Activated T-helper 9 cell treated with anti-CD3 and anti-CD28 coated beads, Interleukin-2, amount 50 U/mL, for 16 hours (primary cell): ENCODE data around the gene ZBTB24.
A peak's percentile ranks its signal among the peaks of the same experiment; 100 is the strongest.

ENCODE experiments used
- DNase-seq: peaks from one replicate; pipeline ENCODE4 v3.0.0-alpha.2; 2020; ENCODE audit warnings: low read depth

ZBTB24 gene

DNA sequence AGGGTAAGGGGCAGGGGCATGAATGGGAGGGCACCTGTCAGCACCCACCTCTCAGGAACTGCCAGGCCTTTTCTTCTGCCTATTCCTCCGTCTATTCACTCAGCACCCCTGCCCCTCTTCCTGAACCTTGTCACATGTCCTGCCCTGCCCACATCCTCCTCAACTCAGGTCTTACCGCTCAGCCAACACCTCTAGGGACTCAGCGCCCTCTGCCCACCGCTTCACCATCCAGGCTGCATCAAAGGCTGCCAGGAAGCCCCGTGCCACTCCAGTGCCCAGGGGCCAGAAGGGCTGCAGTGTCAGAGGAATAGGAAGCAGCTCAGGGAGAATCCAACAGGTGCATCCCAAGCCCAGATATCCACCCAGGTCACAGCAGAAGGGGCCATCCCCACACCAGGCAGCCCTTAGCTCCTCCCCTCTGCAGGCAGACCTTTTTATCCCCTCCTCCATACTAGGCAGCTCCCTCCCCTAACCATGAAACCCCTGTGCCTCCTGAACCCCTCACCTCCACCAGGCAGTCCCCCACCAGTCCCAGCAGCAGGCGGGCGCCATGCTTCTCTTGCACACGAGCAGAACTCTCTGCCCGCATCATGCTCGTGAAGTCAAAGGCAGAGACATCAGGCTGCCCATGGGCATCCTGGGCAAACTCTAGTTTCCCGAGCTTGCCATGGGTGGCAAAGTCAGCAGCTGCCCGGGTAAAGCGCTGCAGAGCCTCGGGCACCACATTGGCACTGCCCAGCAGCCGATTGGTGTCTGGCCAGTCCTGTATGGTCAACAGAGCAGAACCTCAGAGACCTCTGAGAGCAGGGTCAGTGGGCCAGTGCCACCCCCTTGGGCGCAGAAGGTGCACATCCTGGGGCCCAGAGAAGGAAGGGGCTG lies 33.0 kb downstream of the ZBTB24 start:
- DNase-seq = no peak

DNA sequence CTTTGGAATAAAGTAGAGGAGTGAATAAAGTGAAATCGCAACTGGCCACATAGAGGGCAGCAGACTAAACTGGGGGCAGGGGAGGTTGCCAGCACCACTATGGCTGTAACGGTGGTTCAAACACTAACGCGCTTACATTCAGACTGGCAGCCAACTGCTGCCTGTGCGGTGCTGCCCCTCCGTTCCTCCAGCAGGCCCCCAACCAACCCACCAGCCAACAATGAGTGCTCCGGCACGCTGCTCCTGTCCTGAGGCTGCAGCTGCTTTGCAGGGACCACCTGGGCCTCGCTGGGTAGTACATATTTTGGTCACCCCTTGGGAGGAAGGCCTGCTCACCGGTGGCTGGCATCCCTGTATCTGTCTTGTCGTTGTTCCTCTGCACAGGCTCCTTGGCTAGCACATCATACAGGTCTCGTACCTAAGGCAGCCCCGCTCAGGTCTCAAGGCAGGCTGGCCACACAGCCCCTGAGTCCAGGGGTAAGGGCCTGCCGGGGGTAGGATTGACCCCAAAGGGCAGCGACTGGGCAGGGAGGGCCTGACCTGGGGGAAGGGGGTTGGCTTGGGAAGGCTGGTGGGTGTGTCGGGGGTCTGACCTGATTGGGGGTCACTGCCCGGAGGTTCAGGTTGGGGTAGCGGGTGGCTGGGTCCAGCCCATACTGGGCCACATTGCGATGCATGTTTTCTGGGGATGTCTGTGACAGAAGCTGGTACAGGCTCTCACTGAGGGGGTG lies 33.8 kb downstream of the ZBTB24 start:
- no peak for DNase-seq

DNA sequence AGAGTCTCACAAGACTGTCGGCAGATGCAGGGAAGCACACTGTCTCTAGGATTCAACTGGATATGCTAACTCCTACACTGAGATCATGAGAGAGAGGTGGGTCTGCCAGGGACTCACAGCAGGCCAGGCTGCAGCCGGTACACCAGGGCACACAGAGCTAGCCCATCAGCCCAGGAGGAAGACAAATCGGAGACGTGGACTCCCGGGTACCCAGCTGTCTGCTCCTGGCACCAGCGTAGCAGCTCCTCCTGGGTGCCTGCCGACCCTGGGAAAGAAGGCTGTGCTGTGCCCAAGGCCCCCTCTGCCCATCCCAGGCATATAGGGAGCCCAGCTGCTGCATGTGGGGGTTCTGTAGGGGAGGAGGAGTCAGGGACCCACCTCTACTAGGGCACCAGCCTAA lies 34.4 kb downstream of the ZBTB24 start:
- no peak for DNase-seq

DNA sequence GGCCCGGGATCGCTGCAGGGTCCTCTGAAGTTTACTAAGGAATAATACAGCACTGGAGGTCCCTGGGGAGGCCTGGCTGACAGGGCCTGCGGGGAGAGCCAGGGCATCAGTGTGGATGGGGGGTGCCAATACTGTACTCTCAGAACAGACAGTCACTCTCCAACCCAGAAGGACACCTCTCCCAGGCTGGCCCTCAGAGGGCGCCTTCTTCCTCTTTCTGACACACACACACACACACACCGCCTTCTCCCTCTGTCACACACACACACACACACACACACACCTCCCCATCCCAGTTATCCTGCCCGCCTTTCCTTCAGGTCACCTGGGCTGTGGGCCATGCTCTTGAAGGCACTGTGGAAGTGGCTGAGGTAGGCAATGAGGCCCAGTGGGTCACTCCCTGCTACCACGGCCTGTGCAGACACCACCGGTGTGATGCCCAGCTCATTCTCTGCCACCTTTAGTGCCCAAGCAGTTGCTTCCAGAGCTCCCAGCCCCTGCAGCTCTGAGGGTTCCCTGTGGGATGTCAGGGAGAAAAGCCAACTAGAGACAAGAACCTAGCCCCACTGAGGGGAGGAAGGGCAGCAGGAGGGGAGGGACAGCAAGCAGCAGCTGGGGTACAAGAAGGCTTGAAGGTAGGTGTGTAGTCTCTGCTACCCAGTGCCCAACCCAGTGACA lies 35.0 kb downstream of the ZBTB24 start:
- no peak for DNase-seq

DNA sequence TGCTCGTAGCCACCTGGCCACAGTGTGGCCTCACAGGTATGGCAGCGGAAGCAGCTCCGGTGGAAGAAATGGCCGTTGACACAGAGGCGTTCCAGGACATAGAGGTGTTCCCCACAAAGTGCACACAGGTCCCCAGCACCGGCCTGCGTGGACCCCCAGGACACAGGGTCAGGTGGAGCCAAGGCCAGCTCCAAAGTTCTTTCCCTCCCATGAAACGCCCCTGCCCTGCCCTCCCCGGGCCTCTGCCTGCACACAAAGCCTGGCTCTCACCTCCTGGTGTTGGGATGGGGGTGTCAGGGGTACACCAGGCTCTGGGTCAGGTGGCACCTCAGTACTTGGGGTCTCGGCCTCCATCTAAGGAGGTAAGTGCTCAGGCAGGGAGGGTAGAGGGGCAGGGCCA lies 35.9 kb downstream of the ZBTB24 start:
- DNase-seq = no peak

DNA sequence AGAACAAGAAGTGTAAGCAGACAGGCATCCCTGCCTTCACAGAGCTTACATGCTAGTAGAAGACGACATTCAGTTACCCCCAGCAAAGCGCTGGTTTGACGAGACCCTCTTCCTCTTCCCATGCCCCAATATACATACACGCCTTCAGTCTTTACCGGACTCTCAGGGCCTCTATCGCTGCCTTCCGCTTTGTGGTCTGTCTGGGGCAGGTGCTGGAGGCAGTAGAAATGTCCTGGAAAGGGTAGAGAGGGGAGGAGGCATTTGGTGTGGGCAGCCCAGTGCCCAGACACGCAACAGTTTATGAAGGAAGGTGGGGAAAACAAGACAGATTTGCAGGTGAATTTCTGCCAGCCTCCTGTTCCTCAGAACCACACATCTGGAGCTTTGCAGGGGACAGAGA lies 36.5 kb downstream of the ZBTB24 start:
- DNase-seq = no peak

DNA sequence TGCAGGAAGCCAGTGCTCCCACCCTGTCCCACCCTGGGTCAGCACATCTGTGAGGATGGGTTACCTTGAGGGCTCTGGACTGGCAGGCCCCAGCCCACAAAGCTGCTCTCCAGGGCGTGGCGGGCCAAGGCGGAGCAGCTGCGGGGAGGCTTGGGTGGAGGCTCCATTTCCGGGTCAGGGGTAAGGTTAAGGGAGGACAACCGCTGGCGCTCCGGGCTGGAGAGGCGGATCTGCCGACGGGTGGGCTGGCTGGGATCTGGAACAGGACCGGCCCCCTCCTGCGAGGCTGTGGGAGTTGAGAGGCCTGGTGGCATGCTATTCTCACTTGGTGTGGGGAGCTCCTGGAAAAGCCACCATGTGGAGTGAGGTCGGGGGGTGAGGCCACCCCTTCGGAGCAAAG lies 36.9 kb downstream of the ZBTB24 start:
- DNase-seq = no peak

DNA sequence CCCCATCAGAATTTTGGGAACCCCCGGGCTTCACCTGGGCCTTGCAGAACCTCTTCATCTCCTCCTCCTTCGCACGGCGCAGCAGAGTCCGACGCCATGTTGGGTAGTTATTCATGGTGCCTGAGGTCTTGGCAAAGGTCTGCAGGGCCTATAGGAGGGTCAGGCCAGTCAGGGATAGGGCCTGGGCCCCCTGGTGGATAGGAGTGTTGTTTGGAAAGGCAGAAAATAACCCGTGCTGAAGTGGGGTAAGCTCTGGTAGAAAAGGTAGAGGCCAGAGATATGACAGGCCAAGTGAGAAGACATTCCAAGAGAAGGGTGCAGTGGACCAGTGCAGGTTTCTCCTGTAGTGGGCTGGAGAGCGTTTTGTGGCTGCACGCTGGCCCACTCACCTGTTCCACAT lies 37.6 kb downstream of the ZBTB24 start:
- no peak for DNase-seq

DNA sequence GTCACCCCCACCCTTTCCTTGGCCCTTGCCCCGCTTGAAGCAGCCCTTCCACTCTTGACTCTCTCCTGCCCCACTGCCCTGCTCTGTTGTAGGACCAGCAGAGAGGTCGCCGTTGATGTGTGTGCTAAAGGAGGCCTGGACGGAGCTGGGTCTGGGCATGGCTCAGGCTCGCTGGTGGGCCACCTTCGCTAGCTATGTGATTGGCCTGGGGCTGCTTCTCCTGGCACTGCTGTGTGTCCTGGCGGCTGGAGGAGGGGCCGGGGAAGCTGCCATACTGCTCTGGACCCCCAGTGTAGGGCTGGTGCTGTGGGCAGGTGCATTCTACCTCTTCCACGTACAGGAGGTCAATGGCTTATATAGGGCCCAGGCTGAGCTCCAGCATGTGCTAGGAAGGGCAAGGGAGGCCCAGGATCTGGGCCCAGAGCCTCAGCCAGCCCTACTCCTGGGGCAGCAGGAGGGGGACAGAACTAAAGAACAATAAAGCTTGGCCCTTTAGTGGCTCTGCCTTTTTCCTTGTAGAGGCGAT lies 39.5 kb downstream of the ZBTB24 start:
- no peak for DNase-seq

DNA sequence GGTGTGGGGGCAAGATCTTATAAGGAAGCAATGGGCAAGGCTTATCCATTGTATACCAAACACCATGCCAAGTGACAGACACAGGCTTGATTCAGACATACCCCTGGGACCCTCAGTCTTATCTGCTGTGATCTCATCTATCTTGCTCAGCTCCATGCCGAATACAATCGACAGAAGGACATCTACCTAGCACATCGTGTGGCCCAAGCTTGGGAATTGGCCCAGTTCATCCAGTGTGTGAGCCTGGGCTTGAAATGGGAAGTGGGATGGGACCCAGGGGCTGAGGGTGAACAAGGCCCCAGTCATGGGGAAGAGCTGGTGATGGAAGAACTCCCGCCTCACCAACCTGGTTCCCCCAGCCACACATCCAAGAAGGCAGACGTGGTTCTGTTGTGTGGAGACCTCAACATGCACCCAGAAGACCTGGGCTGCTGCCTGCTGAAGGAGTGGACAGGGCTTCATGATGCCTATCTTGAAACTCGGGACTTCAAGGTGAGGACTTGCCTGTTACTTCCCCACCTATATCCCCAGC lies 40.6 kb downstream of the ZBTB24 start:
- no peak for DNase-seq

DNA sequence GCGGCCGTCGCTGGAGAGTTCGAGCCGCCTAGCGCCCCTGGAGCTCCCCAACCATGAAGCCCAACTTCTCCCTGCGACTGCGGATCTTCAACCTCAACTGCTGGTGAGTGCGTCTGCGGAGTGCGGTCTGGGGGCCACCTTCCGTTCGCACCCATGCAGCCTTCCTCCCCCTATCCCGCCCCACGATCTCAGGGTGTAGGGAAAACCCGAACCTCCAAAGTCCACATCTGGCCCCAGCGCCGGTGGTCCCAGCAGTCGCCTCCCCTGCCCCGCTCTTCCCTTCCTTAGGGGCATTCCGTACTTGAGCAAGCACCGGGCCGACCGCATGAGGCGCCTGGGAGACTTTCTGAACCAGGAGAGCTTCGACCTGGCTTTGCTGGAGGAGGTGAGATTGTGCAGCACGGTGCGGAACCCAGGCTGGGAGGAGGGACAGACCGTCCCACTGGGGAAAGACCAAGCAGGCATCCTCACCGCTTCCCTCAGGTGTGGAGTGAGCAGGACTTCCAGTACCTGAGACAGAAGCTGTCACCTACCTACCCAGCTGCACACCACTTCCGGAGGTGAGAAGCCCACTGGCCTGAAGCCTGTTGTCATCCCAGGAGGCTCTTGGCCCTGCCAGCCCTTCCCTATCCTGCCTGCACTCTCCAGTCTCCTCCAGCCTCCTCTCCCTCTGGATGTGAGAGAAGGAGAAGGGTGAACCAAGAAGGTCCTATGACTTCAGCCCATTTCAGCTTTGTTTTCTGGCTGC lies 41.8 kb downstream of the ZBTB24 start:
- DNase-seq = peak; percentile 40

DNA sequence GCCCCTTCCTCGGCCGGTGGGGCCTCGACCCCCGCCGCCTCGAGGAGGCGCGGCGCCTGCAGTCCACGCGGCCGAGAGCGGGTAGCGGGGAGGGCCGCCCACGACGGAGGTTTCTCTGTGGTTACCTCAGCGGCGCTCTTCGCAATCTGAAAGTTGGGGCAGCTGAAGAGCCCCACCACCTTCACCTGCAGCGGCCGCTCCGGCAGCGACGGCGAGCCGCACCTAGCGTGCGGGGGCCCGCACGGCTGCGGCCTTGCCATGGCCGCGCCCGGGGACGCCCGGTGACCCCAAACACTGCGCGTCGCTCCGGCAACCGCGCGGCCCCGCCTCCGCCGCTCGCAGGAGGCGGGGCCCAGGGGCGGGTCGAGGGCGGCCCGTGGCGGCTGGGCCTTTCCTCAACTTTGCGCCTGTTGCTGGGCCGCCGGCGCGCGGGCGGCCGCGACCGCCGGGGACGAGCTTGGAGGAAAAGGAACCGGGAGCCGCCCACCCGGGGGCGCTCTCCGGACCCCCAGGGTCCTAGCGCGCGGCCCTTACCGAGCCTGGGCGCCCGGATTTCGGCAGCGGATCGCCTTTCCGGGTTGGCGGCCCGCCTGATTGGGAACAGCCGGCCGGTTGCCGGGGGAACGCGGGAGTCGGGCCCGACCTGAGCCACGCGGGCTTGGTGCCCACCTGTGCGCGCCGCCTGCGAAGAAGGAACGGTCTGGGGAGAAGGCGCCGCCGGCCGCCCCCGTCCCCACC lies 42.5 kb downstream of the ZBTB24 start, which contains the start of the genes PPIL6 and SMPD2:
TSS of gene PPIL6 (minus strand) at position 298 of the 738 bp plus-strand sequence. CDS start at position 260, 38 bp downstream.
TSS of gene SMPD2 (plus strand) at position 394 of the 738 bp plus-strand sequence. CDS start 398 bp downstream, outside the sequence.
- DNase-seq = peak; percentile 75

DNA sequence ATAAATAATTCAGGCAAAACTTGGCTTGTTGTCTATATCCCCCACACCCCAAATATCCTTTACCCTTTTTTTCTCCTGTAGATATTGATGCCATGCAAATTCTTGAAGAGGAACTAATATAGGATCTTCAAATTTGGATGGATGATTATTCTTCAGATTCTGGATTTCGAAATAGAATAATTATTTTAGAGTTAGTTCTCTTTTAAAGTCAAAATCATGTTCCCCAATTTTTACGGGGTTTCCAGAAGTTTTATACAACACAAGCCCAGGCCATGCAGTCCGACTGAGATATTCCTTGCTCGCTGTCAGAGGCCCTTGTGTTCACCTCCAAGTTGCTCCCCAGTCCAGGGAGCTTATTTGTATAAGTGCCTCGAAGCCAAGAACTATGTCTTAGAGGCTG lies 47.0 kb downstream of the ZBTB24 start:
- DNase-seq = no peak

DNA sequence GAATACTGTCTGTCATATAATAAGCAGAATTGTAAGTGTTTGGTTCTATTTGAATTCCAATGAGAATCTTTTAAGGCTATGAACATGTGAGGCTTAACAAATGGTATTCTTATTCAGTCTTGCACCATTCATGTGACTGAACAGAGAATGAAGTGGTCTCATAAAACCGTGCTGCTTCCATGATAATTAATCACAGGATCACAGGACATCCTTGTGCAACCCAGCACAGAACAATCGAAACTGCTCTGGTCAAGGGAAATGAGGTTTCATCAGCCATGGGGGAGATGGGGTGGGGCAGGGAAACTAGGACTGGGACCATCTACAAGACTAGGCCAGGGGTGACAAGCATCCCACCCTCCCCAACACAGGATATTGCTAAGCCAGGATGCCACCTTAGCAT lies 48.6 kb downstream of the ZBTB24 start:
- DNase-seq = no peak

DNA sequence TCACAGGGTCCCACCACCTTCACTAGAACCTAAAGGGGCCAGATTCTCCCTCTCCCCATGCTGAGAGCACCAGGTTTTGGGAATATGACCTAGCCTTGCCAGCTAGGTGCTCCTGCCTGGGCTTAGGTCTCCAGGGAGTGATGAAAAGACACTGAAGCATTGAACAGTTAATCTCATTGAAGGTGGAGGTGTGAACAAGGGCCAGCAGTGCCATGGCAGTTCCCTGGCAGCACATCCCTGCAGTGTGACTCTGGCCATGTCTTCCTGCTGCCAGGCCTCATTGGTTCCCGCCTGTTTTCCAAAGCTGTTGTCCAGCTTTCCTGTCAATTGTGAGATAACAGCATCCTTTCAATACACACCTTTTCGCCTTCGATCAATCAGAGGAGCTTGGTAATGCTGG lies 53.5 kb downstream of the ZBTB24 start:
- DNase-seq = no peak

DNA sequence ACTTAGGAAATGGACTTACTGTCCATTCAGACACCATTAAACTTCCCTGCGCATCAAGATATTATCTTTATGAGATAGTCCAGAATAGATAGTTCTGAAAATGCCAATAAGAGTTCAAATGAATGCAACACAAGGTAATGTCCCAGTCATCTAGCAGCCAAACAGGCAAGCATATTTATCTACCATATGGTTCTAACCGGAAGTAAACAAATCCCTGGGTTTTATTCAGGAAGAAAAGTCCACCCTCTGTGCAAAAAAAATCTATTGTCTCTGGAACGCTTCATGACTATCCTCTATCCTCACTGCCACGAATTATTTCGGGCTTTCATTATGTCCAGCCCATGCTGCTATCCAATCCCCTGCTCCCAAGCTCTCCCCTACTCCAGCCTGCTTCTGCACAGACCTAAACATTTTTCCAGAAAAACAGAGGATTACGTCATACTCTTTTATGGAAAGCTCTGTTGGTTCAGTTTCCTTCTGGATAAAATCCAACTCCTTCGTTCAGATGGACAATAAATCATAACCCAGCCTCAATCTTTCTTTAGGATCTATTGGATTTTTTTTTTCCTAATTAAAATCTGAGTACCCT lies 54.0 kb downstream of the ZBTB24 start:
- no peak for DNase-seq

DNA sequence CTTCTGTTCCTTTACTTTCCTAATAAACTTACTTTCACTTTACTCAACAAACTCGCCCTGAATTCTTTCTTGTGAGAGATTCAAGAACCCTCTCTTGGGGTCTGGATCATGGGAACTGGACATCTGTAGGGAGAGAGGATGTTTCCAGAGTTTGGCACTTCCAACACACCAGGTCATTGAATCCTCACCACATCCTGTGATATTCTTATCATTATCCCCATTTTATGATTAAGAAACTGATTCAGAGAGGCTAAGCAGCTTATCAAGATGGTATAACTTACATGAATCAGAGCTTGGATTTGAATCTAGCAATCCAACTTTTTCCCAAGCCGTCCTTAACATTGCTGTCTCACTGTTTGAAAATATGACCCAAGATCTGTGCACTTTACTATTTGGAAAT lies 58.1 kb downstream of the ZBTB24 start:
- DNase-seq = no peak

DNA sequence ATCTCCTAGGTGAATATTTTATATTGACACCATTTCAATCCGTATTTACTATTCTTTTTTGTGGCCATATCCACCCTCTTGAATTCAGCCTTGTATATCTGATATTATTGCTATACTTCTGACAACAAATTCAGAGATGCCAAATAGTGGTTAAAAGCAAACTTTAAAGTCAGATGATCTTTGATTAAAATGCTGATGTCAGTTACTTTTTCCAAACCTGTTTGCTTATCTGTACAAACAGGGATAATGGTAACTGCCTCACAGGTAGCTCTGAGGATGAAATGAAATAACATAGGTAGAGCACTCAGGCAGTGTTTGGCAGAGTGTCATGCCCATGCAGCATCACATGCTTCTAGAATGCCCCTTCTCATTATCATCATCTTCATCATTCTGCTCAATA lies 61.8 kb downstream of the ZBTB24 start:
- no peak for DNase-seq

DNA sequence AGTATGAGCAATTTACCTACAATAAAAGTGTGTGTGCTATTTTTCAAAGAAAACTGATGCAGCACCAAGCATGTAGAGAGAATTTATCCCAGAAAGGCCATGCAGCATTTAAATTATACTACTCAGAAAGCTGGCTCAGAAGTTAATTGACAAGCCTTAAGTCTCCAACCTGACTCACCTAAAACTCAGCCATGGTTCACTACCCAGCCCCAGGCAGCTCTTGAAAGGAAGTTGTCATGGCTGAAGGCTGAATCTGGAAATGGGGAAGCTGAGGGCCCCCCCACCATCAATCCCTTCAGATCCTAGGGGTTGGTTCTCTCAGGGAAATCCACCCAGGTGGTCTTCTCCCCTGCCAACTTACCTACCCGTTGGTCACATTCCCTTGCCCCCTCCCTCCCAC lies 62.3 kb downstream of the ZBTB24 start:
- no peak for DNase-seq

DNA sequence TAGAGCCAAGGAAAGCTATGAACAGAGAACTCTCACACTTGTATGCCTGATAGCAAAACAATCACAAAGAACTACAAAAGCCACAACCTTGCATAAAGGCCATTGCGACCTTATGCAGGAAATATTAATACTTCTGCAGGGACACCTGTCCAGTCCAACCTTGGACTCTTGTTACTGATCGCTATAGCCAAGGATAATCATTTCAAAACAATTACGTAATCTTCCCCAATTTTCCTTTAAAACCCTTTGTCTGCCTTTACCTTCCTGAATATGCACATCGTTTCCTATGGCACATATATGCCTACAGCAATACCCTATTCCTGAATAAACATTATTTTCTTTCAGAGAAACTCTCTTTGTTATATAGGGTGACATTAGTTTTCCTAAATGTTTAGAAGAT lies 65.4 kb downstream of the ZBTB24 start:
- no peak for DNase-seq
